ENCODE results near the gene EIF2B1.

The EIF2B1 gene

DNA sequence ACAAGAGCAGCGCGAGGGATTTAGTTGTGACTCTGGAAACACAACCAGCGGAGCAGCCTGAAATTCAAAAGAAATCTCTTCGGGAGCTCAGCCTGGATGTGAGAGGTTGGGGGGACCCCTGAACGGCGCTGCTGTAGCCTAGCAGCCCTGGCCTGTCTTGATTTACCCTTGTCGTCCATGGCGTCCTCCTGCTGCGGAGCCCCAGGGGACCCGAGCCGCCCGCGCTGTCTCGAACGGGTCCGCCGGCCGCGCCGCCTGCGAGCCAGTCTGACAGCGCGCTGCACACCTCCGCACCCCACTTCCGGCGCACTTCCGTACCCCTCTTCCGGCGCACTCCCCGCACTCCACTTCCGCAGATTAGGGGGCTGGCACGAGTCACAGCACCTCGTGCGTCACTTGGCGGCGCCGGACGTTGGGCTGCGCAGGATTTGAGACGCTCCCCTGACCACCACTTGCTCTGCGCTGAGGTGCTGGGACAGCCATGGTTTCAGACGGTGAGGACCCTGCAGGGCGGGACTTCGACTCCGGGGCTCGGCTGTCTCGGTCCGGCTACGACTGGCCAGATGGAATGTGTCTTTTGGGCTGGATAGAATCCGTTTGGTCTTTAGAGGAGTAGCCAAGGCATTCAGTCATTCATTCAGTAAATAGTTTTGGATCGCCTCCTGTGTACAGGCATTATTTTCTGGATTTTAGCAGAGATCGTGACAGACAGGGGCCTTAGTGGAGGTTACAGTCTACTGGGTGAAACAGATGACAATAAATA lies at the start of gene EIF2B1, which contains the start of gene GTF2H3:
TSS of gene EIF2B1 (minus strand) at position 308 of the 763 bp plus-strand sequence. CDS start at position 179, 129 bp downstream.
TSS of gene GTF2H3 (plus strand) at position 451 of the 763 bp plus-strand sequence. CDS start at position 482, 31 bp downstream.
- DNase-seq: peak; percentile 15 to 99 (median 94)

DNA sequence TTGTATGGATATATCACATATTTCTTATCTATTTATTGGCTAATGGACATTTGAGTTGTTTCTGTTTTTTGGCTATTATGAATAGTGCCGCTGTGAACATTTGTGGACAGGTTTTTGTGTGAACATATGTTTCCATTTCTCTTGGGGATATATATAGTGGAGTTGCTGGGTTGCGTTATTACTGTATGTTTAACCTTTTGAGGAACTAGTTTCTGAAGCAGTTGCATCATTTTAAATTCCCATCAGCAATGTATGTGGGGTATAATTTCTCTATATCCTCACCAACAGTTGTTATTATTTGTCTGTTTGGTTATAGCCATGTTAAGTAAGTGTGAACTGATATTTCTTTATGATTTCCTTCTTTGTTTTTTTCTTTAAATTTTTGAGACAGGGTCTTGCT lies 48.1 kb upstream of the EIF2B1 start:
- no peak for DNase-seq

GRCh38 chr12:123678981-123679380 lies 45.5 kb upstream of the EIF2B1 start:
- no peak for DNase-seq

DNA sequence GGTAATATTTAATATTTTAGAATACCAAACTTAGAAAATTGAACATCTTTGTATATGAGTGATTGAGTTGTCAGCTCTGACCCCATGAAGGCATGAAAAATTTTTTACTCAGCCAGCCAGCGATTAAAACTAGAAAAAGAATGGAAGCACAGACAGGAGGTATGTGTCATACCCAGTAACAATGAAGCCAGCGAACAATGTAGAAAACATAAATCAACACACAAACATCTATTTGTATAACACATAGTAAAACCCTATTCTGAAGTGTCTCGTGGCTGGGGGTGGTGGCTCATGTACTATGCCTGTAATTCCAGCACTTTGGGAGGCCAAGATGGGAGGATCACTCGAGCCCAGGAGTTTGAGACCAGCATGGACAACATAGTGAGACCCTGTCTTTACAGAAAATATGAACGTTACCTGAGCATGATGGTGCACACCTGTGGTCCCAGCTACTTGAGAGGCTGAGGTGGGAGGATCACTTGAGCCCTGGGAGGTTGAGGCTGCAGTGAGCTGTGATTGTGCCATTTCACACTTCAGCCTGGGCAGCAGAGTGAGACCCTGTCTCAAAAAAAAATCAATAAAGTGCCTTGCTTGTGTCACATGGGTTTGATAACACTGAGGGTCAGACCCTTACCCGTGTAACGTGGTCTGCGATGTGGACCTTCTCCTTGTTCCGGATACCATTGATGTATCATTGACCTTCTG lies 43.3 kb upstream of the EIF2B1 start:
- DNase-seq: no peak

- DNase-seq: peak in 4 of 56 donors; percentile 3 to 8 (median 6)
Observed at GRCh38 chr12:123675436-123675835, 42.0 kb upstream of the EIF2B1 start.

- no peak for DNase-seq
Observed at GRCh38 chr12:123671876-123672275, 38.4 kb upstream of the EIF2B1 start.

- DNase-seq: peak; percentile 38 to 96 (median 86)
Observed at GRCh38 chr12:123670882-123671728, 37.6 kb upstream of the EIF2B1 start, which contains the start of gene TCTN2. Gene TCTN2, plus strand, starts transcription at chr12:123671113. Its CDS starts 128 bp downstream, at chr12:123671241.

- no peak for DNase-seq
Observed at GRCh38 chr12:123667771-123668170, 34.3 kb upstream of the EIF2B1 start.

DNA sequence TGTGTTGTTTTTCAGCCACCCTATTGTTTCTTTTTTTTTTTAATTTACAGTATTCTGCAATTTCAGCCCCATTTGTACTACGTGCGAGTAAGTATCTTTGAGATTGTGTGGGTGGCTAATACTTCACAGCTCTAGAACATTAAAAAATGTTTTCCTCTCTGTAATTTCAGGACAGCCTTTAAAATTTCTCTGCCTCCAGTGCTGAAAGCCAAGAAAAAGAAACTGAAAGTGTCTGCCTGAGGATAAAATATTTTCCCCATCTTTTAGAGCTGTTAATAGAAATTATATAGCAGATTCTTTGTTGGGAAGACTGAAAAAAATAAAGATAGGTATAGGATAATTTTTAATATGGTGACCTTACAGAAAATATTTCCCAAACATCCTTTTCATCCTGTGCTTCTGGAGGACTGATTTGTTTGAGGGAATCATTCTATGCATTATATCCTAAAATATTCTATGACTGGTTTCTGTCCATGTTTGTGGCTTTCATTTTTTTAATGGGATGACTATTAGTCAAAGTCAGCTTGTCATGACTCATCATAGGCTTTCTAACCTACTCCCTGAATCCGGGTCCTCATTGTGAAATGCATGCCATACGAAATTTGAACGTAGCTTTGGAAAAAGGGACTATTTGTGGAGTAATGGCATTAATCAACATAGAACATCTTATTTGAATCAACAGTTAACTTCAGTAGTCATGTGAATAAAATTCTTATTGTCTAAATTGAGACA lies 26.7 kb upstream of the EIF2B1 start:
- no peak for DNase-seq

GRCh38 chr12:123657211-123657610 lies 23.7 kb upstream of the EIF2B1 start:
- DNase-seq: no peak

GRCh38 chr12:123656392-123656791 lies 22.9 kb upstream of the EIF2B1 start:
- DNase-seq: no peak

- peak in 3 of 56 donors; percentile 0 to 8 (median 2) for DNase-seq
Observed at GRCh38 chr12:123655420-123655819, 21.9 kb upstream of the EIF2B1 start.

DNA sequence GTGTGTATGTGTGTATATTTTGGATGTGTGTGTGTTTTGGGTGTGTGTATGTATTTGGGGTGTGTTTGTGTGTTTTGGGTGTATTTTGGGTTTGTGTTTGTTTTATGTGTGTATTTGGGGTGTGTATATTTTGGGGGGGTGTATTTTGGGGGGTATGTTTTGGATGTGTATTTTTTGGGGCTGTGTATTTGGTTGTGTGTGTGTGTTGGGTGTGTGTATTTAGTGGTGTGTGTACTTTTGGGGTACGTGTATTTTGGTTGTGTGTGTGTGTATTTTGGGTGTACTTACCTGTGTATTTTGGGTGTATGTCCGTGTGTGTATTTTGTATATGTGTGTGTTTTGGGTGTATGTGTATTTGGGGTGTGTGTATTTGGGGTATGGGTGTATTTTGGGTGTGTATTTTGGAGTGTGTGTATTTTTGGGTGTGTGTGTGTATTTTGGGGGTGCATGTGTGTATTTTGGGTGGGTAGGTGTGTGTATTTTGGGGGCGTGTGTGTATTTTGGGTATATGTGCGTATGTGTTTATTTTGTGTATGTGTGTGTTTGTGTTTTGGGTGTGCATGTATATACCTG lies 20.7 kb upstream of the EIF2B1 start:
- no peak for DNase-seq

DNA sequence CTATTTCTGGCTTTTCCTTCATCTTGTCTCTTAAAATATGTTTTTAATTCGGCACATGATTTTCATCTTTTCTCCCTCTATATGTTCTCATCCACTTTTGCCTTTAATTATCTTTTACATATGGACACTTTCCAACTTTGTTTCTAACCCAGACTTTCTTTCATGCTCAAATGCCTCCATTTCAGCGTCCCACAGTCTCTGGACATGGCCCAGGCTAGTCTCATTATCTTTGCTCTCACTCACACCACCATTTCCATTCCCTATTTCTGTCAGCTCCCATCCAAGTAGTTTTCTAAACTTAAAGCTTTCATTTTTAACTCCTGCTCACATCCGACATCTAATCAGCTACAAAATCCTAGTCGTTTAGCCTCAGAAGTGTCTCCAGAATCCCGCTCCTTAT lies 14.9 kb upstream of the EIF2B1 start:
- DNase-seq: no peak

DNA sequence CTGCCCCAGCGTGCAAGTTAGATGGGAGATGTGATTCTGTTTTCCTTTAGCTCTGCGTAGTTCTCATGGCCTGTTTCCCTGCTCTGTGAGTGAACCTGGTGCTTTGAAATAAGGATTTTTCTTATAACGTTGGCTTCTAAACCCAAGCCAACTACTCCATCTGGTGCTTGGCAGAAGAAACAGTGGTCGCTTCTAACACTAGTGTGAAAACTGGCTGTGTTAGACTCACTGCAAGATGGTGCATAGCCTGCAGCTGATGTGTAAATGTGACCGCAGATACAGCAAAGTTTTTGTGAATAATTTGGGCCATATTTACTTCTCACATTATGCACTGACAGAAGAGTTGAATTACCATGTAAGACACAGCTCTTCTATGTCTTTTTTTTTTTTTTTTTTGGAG lies 12.4 kb upstream of the EIF2B1 start:
- DNase-seq: no peak

- no peak for DNase-seq
Observed at GRCh38 chr12:123645380-123645779, 11.9 kb upstream of the EIF2B1 start.

- DNase-seq: no peak
Observed at GRCh38 chr12:123643911-123644310, 10.4 kb upstream of the EIF2B1 start.

DNA sequence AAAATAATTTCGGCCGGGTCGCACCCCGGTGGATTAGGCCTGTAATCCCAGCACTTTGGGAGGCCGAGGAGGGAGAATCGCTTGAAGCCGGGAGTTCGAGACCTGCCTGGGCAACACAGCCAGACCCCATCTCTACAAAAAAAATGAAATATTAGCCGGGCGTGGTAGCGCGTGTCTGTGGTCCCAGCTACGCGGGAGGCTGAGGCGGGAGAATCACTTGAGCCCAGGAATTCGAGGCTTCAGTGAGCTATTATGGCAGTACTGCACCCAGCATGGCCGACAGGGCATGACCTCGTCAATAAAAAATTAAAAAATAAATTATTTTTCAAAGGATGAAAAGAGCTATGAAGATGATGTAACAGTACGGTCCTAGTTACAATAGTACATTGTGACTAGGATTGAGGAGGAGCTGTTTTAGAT lies 666 bp upstream of the EIF2B1 start:
- DNase-seq: peak in 1 of 56 donors; percentile 20

- DNase-seq: no peak
Observed at GRCh38 chr12:123621619-123622530, 11.6 kb downstream of the EIF2B1 start.
